HepG2 (cell line): Measurements from ENCODE around the gene DPH7. TPM values are rescaled to one million over a fixed set of nuclear protein-coding genes. Genes with fewer than 3 reads are reported as not detected.

Source experiments
- ARNT2 ChIP-seq: sonication (generic); formaldehyde crosslinking; IDR thresholded peaks from 2 replicates; pipeline ENCODE4 v1.8.0; 2022; ENCODE audit warnings: mild to moderate bottlenecking, low read depth, missing genetic modification reagents, moderate library complexity
- BCLAF1 ChIP-seq: fragments of 450-650 bp; IDR thresholded peaks from 2 replicates; pipeline ENCODE4 v1.6.1; 2017; ENCODE audit warnings: mild to moderate bottlenecking
- EEA1 ChIP-seq: sonication (generic); formaldehyde crosslinking; IDR thresholded peaks from 2 replicates; pipeline ENCODE4 v1.5.1; 2020; ENCODE audit warnings: mild to moderate bottlenecking, missing genetic modification reagents, borderline replicate concordance
- GATAD1 ChIP-seq: IDR thresholded peaks from 2 replicates; pipeline ENCODE4 v1.6.1; 2016; ENCODE audit warnings: missing genetic modification reagents, missing compliant biosample characterization
- GMEB2 ChIP-seq: IDR thresholded peaks from 2 replicates; pipeline ENCODE4 v1.6.1; 2016; ENCODE audit warnings: missing biosample characterization, missing genetic modification reagents, low read depth
- IKZF5 ChIP-seq: IDR thresholded peaks from 2 replicates; pipeline ENCODE4 v1.6.1; 2018; ENCODE audit warnings: missing genetic modification reagents, mild to moderate bottlenecking, missing compliant biosample characterization
- PBX3 ChIP-seq: sonication (generic); formaldehyde crosslinking; IDR thresholded peaks from 2 replicates; pipeline ENCODE4 v1.8.1; 2023; ENCODE audit warnings: missing genetic modification reagents, inconsistent platforms, borderline replicate concordance
- POLR2A ChIP-seq, 2 experiments: IDR thresholded peaks; 2 replicates each; pipeline ENCODE4 v1.6.1; 2011; ENCODE audit warnings: low read depth in 2 of 2, low read length in 2 of 2, mild to moderate bottlenecking in 1 of 2, moderate library complexity in 1 of 2; ENCODE audit not compliant: insufficient read depth in 1 of 2
- RAD21 ChIP-seq: fragments of 450-650 bp; formaldehyde crosslinking; IDR thresholded peaks from 2 replicates; pipeline ENCODE4 v1.5.0; 2020; ENCODE audit warnings: mild to moderate bottlenecking
- SALL1 ChIP-seq: sonication (generic); formaldehyde crosslinking; IDR thresholded peaks from 2 replicates; pipeline ENCODE4 v1.8.0; 2022; ENCODE audit warnings: mild to moderate bottlenecking, missing genetic modification reagents
- SP4 ChIP-seq: sonication (generic); formaldehyde crosslinking; IDR thresholded peaks from 2 replicates; pipeline ENCODE4 v1.8.1; 2023; ENCODE audit warnings: mild to moderate bottlenecking, missing genetic modification reagents
- ZBTB37 ChIP-seq: sonication (generic); formaldehyde crosslinking; IDR thresholded peaks from 2 replicates; pipeline ENCODE4 v1.4.0; 2020; ENCODE audit warnings: mild to moderate bottlenecking, missing genetic modification reagents
- ZBTB38 ChIP-seq: sonication (generic); formaldehyde crosslinking; IDR thresholded peaks from 2 replicates; pipeline ENCODE4 v1.5.1; 2020; ENCODE audit warnings: mild to moderate bottlenecking, missing genetic modification reagents
- ZNF205 ChIP-seq: IDR thresholded peaks from 2 replicates; pipeline ENCODE4 v1.6.1; 2018; ENCODE audit warnings: missing biosample characterization, missing genetic modification reagents
- ZNF317 ChIP-seq: sonication (generic); formaldehyde crosslinking; IDR thresholded peaks from 2 replicates; pipeline ENCODE4 v1.5.0; 2020; ENCODE audit warnings: mild to moderate bottlenecking, missing genetic modification reagents
- ZNF510 ChIP-seq: sonication (generic); formaldehyde crosslinking; IDR thresholded peaks from 2 replicates; pipeline ENCODE4 v1.4.0; 2020; ENCODE audit warnings: low read depth, mild to moderate bottlenecking, missing genetic modification reagents
- ZNF513 ChIP-seq: sonication (generic); formaldehyde crosslinking; conservative IDR thresholded peaks from 2 replicates; pipeline ENCODE4 v1.5.0; 2020; ENCODE audit warnings: missing genetic modification reagents
- ZNF709 ChIP-seq: sonication (generic); formaldehyde crosslinking; IDR thresholded peaks from 2 replicates; pipeline ENCODE4 v1.5.0; 2020; ENCODE audit warnings: mild to moderate bottlenecking, missing genetic modification reagents
- polyA plus RNA-seq, 8 experiments: library from polyadenylated mRNA; depleted of rRNA in 3 of 8; stranded (reverse) in 7 of 8; unstranded in 1 of 8; fragments of >200 nt; fragmentation: Illumina TruSeq in 4 of 8; extraction: Trizol in 4 of 8; gene quantifications; 2 replicates each; pipeline versions ENCODE4 v1.2.1 to v1.2.3, GENCODE V29; 2011 to 2016; ENCODE audit warnings: low read depth in 4 of 8, missing spikeins in 1 of 8, mixed read lengths in 1 of 8; ENCODE audit not compliant: insufficient read depth in 1 of 8
- total RNA-seq, 5 experiments: library from RNA; depleted of rRNA; stranded (reverse); fragments of >200 nt; fragmentation: Illumina TruSeq; extraction: Trizol; gene quantifications; 2 replicates each; pipeline ENCODE4 v1.2.3, GENCODE V29; 2016; ENCODE audit warnings: low read depth in 1 of 5

DPH7 gene
- total and polyA plus RNA-seq, 2 of the 13 experiments (the other 11 are each of a cell fraction or from before 2014, with no cell fraction given), result 27.6 to 31.6 TPM

- TF ChIP-seq PBX3 (CRISPR knock-in tag) (no peak), BCLAF1 (no peak), POLR2A (IDR thresholded peaks at IDR 0.05; ENCODE audit: insufficient read depth in 1 of 2, low read depth in 2 of 2, low read length in 2 of 2) (peak in 1 of 2 experiments; percentile 68; a peak in 2 of 4 replicates), GATAD1 (CRISPR knock-in tag) (peak; percentile 87), IKZF5 (peak; percentile 54; the same call in 1 of the 2 replicates), SP4 (CRISPR knock-in tag) (0 out of 2 replicates have a peak, but pooled peaks have one; percentile 8), EEA1 (CRISPR knock-in tag) (0 out of 2 replicates have a peak, but pooled peaks have one; percentile 43), ZNF205 (CRISPR knock-in tag) (no peak), ZNF709 (0 out of 2 replicates have a peak, but pooled peaks have one; percentile 47), ARNT2 (CRISPR knock-in tag) (no peak), RAD21 (CRISPR knock-in tag) (peak; percentile 47), ZBTB37 (CRISPR knock-in tag) (no peak), SALL1 (CRISPR knock-in tag) (0 out of 2 replicates have a peak, but pooled peaks have one; percentile 53), ZBTB38 (CRISPR knock-in tag) (peak; percentile 16; the same call in 1 of the 2 replicates), ZNF317 (no peak), ZNF513 (CRISPR knock-in tag) (no peak), GMEB2 (CRISPR knock-in tag) (no peak), ZNF510 (CRISPR knock-in tag) (0 out of 2 replicates have a peak, but pooled peaks have one; percentile 52)
Measured at GRCh38 chr9:137618105-137619067, 39.7 kb upstream of the DPH7 start, which contains the start of gene EHMT1 (continued).
